Glutamatergic neuron (in vitro differentiated cells): ENCODE results near the gene ZFYVE21. TPM values are rescaled to one million over a fixed set of nuclear protein-coding genes. Genes with fewer than 3 reads are reported as not detected.

Experiments
- DNase-seq: peaks from one replicate; pipeline ENCODE4 v3.0.0; 2022
- H3K27ac Mint-ChIP-seq: one replicate; pipeline ENCODE4 v1.8.0; 2020; ENCODE audit warnings: mild to moderate bottlenecking, mixed read lengths, inconsistent platforms; ENCODE audit not compliant: unreplicated experiment
- H3K27me3 Mint-ChIP-seq: one replicate; pipeline ENCODE4 v1.8.0; 2020; ENCODE audit warnings: mild to moderate bottlenecking, moderate library complexity, mixed read lengths, inconsistent platforms; ENCODE audit not compliant: unreplicated experiment
- H3K36me3 Mint-ChIP-seq: one replicate; pipeline ENCODE4 v1.8.0; 2020; ENCODE audit warnings: mild to moderate bottlenecking, mixed read lengths, inconsistent platforms; ENCODE audit not compliant: unreplicated experiment
- H3K4me1 Mint-ChIP-seq: one replicate; pipeline ENCODE4 v1.8.0; 2020; ENCODE audit warnings: mild to moderate bottlenecking, low read depth, mixed read lengths, inconsistent platforms; ENCODE audit not compliant: unreplicated experiment
- H3K4me3 Mint-ChIP-seq: one replicate; pipeline ENCODE4 v1.8.0; 2020; ENCODE audit warnings: mild to moderate bottlenecking, mixed read lengths, inconsistent platforms; ENCODE audit not compliant: unreplicated experiment
- H3K9me3 Mint-ChIP-seq: one replicate; pipeline ENCODE4 v1.8.0; 2020; ENCODE audit warnings: mild to moderate bottlenecking, moderate library complexity, mixed read lengths, inconsistent platforms; ENCODE audit not compliant: unreplicated experiment
- total RNA-seq: library from RNA; stranded (reverse); fragmentation: NEBNext Ultra II Directional; extraction: Animal tissue kit (Norgen Biotek cat#: 25700); gene quantifications from one replicate; pipeline ENCODE4 v1.2.1, GENCODE V29; 2021; ENCODE audit not compliant: unreplicated experiment
- TF ChIP-seq, protein P1 (sequence below): fragments of 200-600 bp; sonication (generic); IDR thresholded peaks from one replicate; pipeline ENCODE4 v1.5.0; 2021; ENCODE audit not compliant: partially characterized antibody, unreplicated experiment

ZFYVE21 gene
- total RNA-seq, 1 donor from 2014 or later = 49.1 TPM

DNA sequence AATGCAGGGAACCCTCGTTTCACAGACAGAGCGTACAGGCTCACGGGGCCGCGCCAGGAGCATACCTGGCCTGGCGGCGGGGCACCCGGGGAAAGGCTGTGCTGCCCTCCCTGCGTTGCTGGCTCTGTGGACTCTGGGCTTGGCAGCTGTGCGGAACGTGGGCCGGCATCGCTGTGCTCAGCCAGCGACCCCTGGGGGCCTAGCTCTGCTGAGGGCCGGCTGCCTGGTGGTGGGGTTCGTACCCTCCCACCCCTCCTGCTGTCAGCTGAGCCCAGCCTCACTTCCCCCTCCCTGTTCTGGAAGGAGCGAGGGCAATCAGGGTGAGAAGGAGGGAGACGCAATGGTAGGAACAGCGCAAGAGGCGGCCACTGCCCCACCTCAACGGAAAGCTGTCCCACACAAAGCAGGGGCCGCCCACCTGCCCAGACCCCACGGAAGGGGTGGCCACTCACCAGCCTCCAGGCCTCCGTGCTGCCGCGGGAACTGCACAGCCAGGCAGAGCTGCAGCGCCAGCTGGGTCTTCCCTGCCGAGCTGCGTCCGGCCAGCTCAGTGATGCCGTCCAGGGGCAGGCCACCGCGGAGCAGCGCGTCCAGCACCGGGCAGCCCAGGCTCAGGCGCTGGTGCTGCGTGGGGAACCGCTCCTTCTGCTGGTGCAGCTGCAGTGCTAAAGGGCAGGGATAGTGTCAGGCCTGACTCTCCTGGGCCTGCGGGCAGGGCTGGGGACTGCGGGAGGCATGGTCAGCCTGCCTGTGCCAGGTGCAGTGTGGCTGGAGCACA is 8.9 kb upstream of the ZFYVE21 start:
- TF ChIP-seq, protein P1, sequence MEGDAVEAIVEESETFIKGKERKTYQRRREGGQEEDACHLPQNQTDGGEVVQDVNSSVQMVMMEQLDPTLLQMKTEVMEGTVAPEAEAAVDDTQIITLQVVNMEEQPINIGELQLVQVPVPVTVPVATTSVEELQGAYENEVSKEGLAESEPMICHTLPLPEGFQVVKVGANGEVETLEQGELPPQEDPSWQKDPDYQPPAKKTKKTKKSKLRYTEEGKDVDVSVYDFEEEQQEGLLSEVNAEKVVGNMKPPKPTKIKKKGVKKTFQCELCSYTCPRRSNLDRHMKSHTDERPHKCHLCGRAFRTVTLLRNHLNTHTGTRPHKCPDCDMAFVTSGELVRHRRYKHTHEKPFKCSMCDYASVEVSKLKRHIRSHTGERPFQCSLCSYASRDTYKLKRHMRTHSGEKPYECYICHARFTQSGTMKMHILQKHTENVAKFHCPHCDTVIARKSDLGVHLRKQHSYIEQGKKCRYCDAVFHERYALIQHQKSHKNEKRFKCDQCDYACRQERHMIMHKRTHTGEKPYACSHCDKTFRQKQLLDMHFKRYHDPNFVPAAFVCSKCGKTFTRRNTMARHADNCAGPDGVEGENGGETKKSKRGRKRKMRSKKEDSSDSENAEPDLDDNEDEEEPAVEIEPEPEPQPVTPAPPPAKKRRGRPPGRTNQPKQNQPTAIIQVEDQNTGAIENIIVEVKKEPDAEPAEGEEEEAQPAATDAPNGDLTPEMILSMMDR = no peak
- H3K4me1 Mint-ChIP-seq = peaks cover 38% of the 10 kb centered on the region
- no peak overlapping the region for H3K4me3 Mint-ChIP-seq
- peak overlapping the region; percentile 52 for H3K27ac Mint-ChIP-seq
- H3K27me3 Mint-ChIP-seq = peaks cover 37% of the 10 kb centered on the region
- H3K9me3 Mint-ChIP-seq = peaks cover 45% of the 10 kb centered on the region
- no peak for DNase-seq
- H3K36me3 Mint-ChIP-seq = no peaks in the 10 kb centered on the region

GRCh38 chr14:103707329-103708263 is 8.0 kb upstream of the ZFYVE21 start:
- Mint-ChIP-seq H3K27me3 (peaks cover 41% of the 10 kb centered on the region), H3K36me3 (no peaks in the 10 kb centered on the region), H3K4me3 (no peak overlapping the region), H3K27ac (peak overlapping the region; percentile 86), H3K9me3 (peaks cover 42% of the 10 kb centered on the region), H3K4me1 (peaks cover 35% of the 10 kb centered on the region)
- DNase-seq = peak; percentile 69
- TF ChIP-seq, protein P1 = no peak

DNA sequence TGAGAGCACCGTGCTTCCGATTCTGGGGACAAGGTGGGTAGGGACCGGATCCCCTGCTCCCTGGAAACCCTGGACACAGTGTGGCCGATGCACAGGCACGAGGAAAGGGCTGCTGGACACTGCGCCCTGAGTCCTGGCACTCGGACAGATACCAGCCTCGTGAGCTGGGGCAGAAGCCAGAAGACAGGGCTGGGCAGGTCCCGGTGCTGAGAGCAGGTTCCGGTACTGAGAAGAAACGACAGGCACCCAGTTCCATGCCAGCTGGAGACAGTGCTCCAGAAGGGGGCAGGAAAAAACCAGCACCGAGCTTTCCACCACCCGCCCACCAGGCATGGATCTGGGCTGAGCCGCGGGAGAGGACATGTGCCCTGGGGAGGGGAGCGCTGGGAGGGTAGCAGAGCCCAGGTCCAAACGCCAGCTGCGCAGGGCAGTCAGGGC is 6.8 kb upstream of the ZFYVE21 start:
- H3K27ac Mint-ChIP-seq = peak overlapping the region; percentile 86
- DNase-seq = no peak
- H3K27me3 Mint-ChIP-seq = peaks cover 42% of the 10 kb centered on the region
- H3K9me3 Mint-ChIP-seq = peaks cover 42% of the 10 kb centered on the region
- TF ChIP-seq, protein P1 = no peak
- no peaks in the 10 kb centered on the region for H3K36me3 Mint-ChIP-seq
- H3K4me1 Mint-ChIP-seq = peaks cover 30% of the 10 kb centered on the region
- H3K4me3 Mint-ChIP-seq = peak overlapping the region; percentile 65

- no peak for DNase-seq
- Mint-ChIP-seq H3K36me3 (no peaks in the 10 kb centered on the region), H3K4me1 (peaks cover 27% of the 10 kb centered on the region), H3K27ac (peak overlapping the region; percentile 75), H3K4me3 (peak overlapping the region; percentile 49), H3K27me3 (peaks cover 41% of the 10 kb centered on the region), H3K9me3 (peaks cover 44% of the 10 kb centered on the region)
- TF ChIP-seq, protein P1 = no peak
Observed at GRCh38 chr14:103709814-103710213, 5.8 kb upstream of the ZFYVE21 start.
